Stimulated activated CD8-positive, alpha-beta memory T cell treated with anti-CD3 and anti-CD28 coated beads, Interleukin-12 subunit alpha, Interleukin-12 subunit beta, amount 100 ng/mL, for 4 hours (primary cell): ENCODE measurements around the gene TTC13.

Experiments used
- DNase-seq: peaks from one replicate; pipeline ENCODE4 v3.0.0-alpha.2; 2020; ENCODE audit warnings: low read depth

TTC13 gene

DNA sequence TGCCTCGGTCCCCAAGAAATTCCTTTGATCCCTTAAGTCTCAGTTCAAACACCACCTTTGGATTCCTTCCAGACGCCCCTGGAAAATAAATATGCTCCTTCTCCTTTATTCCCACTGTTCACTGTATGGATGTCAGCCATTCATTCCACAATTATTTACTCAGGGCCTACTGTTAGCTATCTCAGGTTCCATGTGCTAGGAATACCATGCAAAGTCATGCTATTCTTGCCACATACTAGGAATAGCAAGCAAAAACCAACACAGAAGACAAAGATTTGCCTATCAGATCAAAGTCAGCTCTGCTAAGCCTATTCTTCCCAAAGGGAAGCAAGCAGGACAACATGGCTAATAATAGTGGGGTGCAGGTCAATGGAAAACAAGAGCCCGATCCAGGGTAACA, 29.8 kb downstream of the TTC13 start:
- no peak for DNase-seq

DNA sequence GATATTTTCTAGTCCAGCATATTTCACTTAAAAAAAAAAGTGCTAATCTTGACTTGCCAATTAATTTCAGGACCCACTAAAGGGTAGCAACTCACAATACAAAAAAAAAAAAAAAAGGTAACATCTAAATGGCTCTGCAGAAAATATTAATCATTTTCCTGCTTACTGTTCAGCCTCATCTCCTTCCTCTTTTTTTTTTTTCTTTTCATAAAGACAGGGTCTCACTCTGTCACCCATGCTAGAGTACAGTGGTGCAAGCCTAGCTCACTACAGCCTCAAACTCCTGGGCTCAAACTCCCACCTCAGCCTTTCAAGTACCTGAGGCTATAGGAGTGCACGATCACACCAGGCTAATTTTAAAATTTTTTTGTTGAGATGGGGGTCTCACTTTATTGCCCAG, 30.4 kb downstream of the TTC13 start:
- no peak for DNase-seq

DNA sequence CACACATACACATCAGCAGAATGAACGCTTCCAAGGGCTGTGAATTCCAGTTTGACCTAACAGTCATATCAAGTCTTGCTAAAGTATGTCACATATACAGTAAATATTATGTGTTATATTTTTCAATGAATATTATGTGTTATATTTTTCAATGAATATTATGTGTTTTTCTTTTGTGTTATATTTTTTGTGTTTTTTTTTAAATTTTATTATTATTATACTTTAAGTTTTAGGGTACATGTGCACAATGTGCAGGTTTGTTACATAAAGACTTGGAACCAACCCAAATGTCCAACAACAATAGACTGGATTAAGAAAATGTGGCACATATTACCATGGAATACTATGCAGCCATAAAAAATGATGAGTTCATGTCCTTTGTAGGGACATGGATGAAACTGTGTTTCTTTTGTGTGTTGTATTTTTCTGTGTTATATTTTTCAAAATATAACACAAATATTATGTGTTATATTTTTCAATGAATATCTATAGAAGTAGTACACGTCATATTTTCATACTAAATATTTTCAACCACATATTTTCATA, 35.5 kb downstream of the TTC13 start:
- no peak for DNase-seq

DNA sequence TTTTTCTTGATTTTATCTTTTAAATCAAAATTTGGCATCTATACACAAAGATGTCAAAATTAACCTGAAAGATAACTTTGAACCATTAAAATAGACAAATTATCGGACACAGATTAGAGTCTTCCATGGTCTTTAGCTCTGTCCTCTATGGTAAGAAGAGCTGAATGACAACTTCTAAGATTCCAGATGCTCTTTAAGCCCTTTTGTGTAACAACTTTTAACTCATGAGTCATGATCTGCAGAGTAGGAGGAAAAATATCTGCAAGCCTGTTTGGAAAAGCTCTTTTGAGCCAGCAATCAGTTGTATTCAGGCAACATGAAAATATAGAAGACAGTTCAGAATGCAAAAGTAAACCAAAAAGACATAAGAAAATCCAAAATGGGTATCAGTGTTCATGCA, 37.8 kb downstream of the TTC13 start:
- DNase-seq, result no peak

DNA sequence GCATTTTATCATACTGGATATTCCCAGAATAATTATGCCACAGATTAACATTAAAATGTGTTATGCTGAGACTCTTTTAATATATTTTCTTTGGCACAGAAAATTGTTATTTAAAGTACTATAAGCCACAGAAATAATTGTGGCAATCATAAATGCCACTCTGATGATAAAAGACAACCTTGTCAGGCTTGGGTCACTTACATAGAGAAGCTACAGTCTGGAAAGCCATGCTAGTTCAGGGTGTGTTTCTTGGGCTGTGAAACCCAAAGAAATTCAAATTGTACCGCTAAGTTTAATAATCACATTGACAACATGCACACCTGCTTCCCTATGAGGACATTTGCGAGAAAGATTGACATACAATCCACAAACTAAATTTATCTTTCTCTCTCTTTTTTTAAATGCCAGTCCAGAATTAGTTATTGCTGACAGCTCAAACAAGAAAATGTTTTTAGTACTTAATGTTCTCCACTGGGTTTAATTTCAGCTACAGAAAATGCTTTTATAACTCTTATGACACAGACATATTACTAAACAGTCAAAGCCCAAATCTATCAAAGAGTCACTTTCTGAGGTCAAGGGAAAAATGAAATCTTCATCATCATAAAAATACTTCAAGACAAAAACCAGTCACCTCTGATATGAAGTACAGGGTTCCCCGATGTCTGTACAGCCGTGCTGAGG, 38.7 kb downstream of the TTC13 start:
- DNase-seq, result no peak

DNA sequence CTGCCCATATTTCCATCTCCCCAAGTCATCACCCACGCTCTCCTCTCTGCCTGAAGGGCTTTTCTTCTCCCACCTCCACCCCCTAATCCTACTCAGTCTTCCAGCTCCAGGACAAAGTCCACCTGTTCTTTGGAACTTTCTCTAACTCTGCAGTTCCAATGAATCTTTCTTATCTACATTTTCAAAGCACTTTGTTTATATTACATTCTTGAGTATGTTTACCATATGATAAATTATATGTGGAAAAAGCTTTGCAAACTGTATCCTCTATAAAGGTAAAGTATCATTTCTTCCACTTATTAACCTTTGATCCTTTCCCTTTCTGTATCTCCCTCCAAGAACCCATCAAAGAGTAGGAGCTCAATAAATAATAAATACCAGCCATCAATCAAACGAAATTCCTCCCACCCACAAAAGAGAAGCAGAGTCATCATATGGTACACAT, 39.7 kb downstream of the TTC13 start:
- DNase-seq, result no peak

DNA sequence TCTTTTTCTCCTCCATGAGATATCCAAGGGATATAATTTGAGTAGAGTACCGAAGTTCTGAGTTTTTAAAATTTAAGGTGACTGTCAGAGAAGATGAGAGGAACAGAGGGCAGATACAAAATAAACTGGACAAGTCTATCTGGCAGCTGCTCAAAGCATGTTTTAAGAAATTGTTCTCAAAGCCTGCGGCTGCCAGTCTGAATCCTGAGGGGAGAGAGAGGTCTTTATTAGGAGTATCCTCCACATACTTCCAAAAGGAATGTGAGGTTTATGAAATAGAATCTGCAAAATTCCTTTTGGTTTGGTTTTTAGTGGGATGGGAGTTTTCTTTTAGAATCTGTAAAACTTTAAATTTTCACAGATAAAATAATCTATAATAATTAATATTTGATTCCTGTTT, 41.3 kb downstream of the TTC13 start:
- no peak for DNase-seq

DNA sequence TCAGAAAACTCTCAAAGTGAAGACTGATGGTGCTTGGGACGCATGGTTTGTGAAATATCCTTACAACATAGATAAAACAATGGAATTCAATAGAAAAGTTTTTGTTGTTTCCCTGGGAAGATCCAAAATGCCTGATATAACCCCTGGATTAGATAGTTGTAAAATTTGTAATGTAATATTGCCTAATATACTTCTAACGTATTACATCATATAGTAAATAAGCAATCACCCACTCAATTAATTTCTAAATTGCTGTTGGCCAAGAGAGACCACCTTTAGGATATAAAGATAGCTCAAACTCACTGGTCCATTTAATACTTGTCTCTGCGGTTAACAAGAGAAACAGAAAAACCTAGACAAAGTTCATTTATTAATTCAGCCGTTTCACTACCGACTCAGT, 42.2 kb downstream of the TTC13 start:
- DNase-seq, result no peak

DNA sequence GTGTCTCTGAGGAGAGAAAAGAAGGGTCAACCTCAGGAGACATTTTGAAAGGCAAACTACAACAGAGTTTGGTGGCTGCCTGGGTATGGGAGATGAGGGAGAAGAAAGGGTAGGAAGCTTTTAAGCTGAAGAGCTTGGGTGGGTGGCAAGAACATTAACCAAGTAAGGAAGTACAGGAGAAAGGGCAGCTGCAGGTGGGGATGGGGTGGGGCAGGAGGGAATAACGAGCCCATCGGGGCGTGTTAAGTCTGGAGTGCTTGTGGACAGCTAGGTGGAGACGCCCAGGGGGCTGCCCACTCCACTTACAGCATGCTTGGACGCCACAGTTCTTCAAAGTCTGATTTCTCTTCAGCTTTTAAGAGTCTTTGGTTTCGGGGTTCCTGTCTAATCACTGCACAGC, 42.8 kb downstream of the TTC13 start:
- no peak for DNase-seq

DNA sequence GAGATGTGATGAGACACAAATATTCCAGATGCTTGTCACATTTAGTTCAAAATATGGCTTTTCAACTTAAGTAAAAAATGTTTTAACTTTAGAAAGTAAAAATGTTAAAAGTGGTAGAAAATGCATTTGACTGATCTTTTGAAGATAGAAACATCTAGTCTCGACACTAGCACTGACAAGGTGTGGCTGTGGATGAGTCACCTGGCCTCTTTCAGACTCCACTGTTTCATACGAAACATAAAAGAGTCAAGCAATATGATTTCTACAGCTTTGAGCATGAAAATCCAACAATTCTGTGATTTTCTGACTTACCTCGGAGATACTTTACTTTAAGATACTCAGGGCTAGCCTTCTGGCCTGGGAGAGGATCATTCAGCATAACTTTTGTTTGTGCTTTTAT, 47.7 kb downstream of the TTC13 start:
- no peak for DNase-seq

DNA sequence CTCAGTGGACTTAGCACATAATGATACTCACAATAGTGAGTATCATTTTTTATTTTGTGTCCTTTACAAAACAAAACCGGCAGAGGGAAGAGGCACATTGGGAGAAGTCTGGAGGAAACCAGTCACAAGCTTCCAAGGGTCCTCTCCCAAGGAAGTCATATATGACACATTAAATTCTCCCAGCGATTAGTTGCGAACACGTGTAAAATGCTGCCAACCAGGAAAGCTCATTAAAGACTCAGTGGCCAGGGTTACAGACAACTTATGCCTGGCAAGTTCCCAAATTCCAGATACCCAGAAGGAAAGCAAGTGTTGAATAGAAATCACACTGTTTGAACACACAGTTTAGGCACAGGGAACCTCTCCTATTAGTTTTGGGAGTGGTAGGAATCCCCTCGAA, 52.5 kb downstream of the TTC13 start:
- no peak for DNase-seq

DNA sequence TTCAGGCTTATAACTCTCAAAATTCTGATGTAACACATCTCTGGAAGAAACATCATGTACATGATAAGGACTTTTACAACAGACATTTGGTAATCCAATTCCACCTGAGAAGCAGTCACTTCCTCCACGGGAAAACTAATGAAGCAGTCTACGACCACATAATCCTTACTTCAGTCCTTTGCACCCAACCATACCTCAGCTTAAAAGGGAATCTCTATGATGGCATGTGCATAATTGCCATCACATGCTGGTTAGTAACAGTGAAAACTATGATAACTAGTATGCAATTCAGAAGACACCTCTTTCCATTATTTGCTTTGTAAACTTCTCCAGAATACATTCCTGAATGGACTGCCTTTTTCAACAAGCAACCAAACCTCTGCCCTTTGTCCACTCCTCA, 53.1 kb downstream of the TTC13 start:
- no peak for DNase-seq

DNA sequence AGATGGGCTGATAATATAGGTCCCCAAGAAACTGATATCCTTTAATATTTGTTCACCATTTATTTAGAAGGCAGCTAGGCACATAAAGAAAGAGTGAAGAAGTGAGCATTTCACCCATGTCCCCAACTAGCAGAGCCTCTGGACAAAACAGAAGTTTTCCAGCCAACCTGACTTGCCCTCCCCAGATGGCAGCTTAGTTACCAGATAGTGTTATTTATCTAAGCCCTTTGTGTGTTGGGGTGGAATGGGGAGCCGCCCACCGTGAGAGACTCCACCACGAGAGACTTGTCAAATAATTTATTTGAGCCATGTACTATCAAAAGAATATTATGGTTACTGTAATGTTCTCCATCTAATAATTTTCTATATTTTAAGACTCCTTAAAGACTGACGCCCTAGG, 55.5 kb downstream of the TTC13 start:
- DNase-seq, result no peak

DNA sequence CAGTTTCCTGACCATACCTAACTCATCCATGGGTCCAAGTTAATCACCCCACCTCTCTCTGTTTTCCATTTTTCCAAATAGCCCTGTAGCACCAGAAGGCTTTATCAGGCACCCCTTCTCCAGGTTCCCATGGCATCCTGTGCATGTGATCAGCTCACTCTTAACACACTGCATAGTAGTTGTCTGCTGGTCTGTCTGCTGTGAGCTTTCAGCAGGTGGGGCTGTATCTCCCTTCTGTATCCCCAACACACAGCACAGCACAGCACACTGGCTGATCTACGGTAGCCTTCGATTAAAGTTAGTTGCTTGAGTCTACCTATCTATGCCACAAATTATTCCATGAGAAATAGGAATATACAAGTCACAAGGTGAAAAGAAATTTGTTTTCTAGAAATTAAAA, 56.0 kb downstream of the TTC13 start:
- no peak for DNase-seq

DNA sequence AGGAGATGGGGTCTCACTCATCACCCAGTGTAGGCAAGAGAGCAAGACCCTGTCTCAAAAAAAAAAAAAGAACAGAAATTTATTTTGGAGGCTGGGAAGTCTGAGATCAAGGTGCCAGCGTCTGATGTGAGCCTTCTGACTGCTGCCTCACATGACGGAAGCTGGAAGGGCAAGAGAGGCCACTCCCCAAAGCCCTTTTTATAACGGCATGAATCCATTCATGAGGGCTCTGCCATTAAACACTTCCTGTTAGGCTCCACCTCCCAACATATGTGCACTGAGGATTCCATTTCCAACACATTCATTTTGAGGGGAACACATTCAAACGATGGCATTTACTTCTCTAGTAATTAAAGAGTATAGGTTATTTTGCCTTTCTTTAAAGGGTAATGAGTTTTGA, 59.5 kb downstream of the TTC13 start:
- DNase-seq, result no peak

DNA sequence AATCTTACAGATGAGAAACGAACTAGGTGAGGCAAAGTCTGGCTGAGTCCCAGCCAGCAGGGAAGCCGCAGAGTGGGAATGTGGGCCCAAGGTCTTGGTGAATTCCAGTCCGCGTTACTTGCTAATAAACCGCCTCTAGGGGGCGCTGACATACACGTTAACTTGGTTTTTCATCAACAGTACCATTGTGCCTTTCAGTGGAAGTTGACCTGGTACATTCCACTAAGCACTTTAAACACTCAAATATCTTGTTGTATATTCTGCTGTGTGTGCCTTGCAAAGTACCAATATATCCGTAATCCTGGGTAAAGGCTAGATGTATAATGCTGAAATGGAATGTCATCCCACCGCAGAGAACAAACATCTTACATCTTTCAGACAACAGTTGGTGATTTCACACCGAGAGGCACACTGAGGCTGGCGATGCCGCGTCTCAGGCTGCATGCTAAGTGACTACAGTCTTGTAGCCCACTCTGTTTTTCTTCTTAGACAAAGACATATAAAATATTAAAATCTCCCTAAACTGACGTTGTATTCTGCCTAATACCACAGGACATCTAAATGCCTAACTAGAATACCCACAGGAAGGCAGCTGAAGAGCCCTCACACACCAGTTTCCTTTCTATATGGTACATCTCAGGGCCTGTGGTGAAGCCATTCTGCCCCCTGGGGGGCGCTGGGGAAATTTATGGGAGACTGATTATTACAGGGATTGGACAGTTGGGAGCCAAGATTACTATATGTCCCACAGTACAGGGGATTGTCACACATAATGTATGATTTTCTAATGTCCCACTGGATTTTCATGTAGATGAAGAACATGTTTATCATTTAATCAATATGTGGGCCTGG, 61.2 kb downstream of the TTC13 start:
- DNase-seq, result peak; percentile 32

DNA sequence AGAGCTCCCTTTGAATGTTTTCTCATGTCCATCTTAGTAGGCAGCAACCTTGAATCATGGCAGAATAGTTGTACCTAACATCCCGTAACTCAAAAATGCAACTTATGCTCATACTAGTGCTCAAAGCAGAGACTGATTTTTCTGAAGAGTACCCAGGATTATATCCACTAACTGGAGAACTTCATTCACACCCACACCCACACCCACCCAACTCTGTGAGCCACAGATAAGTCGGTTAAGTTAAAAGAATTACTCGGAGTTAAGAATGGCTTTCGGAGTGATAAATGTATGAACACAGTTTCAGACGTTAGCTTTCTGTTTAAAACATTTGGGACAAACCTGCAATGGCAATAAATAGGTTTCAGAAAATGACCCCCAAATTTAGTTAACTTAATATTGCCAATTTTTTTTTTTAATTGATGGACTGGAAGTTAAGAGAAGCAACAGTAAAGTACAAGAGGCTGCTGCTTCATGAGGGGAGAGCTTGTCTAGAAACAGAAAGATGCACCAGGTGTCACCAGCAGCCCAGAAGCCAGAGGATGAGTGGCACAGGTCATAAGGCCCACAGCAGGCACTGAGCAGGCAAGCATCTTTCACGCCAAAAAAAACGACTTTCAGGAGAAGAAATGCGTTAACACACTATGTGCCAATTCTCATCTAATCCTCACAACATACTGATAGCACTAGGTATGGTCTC, 61.9 kb downstream of the TTC13 start:
- DNase-seq, result no peak

DNA sequence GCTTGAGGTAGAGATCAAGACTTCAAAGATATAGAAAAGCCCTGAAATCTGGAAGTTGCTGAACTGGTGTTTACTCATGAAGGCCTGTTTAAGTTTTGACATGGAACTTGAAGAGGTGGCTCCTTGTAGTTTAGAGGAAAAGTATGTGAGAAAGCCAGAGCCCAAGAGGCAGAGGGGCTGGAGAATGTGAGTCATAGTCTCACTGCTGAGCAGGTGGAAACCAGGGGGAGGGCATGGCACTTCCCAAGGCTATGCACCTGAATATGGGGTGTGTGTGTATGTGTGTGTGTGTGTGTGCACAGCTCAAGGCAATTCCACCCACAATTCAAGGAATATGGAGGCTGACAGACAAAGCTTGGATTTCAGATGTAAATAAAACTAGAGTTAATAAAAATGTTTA, 63.6 kb downstream of the TTC13 start:
- no peak for DNase-seq

DNA sequence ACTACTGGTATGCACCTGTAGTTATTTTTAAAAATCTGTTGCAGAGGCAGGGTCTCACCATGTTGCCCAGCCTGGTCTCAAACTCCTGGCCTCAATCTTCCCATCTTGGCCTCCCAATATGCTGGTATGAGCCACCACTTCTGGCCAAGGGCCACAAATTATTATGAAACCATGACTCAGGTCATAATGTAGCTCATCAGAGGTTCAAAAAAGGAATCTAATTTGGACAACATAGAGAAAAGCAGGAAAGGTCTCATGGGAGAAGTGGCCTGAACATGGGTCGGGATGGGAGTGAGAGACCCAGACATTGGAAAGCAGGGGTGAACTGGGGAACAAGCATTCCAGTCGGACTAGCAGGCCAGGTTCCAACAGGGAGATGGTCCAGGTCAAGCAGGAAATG, 65.2 kb downstream of the TTC13 start:
- no peak for DNase-seq

DNA sequence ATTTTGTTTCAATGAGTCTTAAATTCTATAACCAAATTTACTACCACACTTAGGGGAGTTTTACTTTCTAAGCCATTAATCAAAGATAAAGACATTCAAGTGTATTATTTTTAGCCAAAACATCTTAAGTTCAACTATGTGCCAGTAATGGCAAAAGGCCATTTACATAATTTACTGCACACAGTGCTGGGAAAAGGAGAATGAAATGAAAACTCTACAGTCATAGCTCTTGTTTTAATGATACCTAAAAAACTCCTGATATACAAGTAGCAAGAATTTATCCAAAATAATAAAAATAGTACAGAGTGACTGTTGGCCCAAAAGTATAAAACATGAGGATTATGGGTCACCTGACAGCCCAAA, 67.9 kb downstream of the TTC13 start:
- no peak for DNase-seq

DNA sequence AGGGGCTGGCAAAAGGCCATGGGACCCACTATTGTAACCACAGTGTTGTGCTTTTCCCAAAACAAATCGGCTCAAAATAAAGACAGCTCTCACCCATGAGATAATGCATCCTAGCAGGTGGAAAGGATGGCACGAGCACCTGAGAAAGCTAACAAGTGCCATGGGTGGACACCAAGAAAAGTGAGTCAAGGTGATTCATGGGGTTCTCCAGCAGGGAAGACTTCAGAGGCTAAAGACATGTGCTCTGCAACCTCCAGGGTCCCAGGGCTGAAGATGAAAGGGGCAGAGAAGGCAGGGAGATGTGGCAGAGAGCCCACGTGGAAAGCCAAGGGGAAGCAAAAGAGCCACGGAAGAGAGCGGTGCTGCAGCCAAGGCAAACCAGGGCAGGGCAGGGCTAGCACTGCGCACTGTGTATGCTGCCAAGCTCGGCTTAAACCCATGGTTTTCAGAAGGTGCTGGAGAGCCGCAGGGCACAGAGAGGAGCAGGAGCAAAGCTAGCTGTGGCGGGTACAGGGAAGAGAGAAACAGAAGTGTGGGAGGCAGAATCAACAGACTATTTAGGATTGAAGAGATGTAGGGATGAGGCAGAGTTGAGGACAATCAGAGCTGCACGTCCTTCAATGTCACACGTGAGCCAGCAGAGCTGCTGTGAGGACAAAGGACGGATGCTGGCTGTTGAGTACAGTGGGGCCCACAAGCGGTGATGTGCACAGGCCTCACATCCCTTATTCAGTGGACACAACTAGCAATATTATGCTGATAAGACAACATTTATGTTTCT, 68.5 kb downstream of the TTC13 start:
- DNase-seq, result no peak
